Ramos (cell line): ENCODE measurements around the gene OPCML.

Experiments
- in situ Hi-C: fragments of 300-500 bp; cut with MboI; formaldehyde crosslinking; loops from one replicate; pipeline ENCODE4 v1.14.3; 2022; ENCODE audit warnings: low sequenced_read_pairs; ENCODE audit not compliant: unreplicated experiment

Gene OPCML

GRCh38 chr11:132632641-132633124 is 899.6 kb downstream of the OPCML start:
- in situ Hi-C loops = no loop called here

- in situ Hi-C loops = no loop called here
These were observed 900.3 kb downstream of the OPCML start for GRCh38 chr11:132631989-132632388.

DNA sequence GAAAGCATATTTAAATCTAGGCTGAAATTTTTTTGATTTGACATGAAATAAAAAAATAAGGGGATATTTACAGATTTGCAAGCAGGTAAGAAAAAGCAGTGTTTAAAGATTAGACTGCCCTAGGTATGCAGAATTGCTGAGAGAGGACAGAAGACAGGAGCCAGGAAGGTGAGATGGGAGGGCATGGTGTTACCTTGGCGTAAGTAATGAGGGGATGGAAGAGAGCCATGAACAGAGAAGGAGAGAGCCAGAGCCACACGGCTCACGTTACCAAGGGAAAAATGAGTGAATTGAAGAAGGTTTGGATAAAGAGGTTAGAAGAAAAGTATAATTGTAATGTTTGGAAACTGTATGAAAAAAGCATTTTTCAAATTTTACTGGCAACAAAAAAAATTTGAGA is 904.3 kb downstream of the OPCML start:
- in situ Hi-C loops = no loop called here

DNA sequence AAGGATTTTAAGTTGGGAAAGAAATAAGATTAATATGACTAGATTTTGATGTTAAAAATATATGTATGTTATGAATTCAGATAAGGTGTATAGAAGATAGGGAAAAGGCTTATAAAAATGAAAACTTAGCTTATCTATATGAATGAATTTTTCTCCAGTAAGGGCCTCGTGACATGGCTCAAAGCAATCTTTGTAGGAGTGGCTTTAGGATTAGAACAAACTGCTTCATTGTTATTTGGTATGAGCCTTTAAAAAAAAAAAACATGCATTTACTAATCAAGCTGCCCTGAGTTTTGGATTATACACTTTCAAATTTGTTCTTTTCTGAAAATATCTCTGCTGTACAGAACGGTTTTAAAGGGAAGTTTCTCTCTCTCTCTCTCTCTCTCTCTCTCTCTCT is 905.9 kb downstream of the OPCML start:
- in situ Hi-C loops = no loop called here

DNA sequence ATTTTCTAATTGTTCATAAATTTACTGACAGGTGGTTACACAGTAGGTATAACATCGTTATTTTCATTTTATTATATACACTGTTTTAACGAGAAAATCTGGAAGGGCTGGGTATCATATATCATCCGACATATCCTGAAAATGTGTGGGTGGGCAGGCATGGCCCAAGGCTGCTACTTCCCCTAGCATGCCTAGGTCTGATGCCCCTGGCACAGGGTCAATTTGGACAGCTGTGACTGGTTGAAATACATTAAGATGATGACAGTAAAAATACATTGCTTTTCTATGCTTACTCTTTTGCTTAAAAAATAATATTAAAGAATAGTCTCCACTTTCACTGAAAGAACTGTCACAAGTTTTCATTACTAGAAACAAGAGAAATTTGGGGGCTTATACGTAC is 908.8 kb downstream of the OPCML start:
- in situ Hi-C loops = no loop called here

- in situ Hi-C loops = no loop called here
These were observed 910.2 kb downstream of the OPCML start for GRCh38 chr11:132621976-132622580.

- in situ Hi-C loops = no loop called here
These were observed 911.9 kb downstream of the OPCML start for GRCh38 chr11:132620423-132620822.

DNA sequence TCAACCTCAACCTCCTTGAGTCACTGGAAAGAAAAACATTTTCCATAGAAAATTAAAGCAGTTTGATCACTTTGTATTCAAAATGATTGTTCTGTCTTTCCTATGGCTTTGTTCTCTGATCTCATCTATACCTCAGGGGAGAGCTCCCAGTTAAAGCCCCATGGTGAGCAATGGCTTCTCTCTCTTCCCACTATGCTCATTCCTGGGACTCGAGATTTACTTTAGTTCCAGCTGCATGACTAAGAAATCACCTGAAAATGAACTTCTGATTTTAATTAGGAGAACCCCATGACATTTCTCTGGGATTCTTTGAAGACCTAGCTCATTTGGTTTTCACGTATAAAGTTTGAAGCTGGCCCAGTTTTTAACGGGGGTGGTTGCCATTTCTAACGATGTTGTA is 921.5 kb downstream of the OPCML start:
- in situ Hi-C loops = no loop called here

DNA sequence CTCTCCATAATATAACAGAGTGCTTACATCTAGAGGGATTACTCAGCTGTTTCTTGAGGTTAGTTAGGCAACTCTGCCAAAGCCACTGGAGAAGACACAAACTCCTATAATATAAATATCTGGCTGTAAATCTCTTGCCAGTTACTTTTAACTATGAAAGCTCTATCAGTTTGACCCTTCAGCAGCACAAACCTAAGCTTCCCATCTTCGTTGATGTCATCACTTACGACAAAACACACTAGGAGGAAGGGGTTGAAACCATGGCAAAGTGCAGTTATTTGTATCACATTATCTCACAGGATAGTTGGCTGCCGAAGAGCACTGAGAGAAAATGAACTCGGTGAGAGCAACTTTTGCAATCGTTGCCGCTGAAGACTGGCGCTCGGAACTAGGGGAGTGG is 922.1 kb downstream of the OPCML start:
- in situ Hi-C loops = no loop called here

DNA sequence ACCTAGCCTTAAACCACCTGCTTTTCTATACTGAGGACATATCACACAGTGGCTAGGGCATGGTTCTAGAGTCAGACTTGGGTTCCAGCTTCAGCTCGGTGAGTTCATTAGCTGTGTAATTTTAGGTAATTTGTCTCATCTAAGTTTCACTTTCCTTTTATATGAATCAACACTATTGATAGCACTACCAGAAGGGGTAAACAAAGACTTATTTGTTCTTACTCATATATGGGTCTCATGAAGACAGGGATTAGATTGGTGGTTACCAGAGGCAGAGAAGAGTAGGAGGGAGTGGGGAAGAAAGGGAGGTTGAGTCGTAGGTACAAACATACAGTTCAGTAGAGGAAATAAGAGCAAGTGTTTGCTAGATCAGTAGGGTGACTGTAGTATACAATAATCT is 924.7 kb downstream of the OPCML start:
- in situ Hi-C loops = no loop called here

GRCh38 chr11:132605825-132606570 is 926.3 kb downstream of the OPCML start:
- in situ Hi-C loops = no loop called here

DNA sequence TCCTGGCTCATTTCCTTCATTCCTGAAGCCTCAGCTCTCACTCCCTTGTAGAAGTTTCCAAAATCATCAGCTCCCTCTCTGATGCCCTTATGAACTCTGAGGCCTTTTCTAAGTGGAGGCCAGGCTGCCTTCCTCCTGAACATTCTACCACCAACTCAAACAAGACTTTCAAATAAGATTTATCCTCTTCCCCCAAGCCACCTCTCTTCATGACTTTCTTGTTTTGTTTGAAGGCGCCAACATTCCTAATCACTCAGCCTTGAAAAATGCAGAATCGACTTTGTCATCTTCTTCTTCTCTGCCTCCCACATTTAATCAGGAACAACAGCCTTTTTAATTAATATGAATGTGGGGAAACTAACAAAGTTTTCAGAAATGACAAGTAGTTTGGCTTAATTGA is 927.9 kb downstream of the OPCML start:
- in situ Hi-C loops = no loop called here

- in situ Hi-C loops = no loop called here
These were observed 930.4 kb downstream of the OPCML start for GRCh38 chr11:132601875-132602274.

- in situ Hi-C loops = no loop called here
These were observed 936.6 kb downstream of the OPCML start for GRCh38 chr11:132595711-132596134.

- in situ Hi-C loops = no loop called here
These were observed 937.1 kb downstream of the OPCML start for GRCh38 chr11:132595246-132595645.

GRCh38 chr11:132590986-132591385 is 941.3 kb downstream of the OPCML start:
- in situ Hi-C loops = no loop called here

DNA sequence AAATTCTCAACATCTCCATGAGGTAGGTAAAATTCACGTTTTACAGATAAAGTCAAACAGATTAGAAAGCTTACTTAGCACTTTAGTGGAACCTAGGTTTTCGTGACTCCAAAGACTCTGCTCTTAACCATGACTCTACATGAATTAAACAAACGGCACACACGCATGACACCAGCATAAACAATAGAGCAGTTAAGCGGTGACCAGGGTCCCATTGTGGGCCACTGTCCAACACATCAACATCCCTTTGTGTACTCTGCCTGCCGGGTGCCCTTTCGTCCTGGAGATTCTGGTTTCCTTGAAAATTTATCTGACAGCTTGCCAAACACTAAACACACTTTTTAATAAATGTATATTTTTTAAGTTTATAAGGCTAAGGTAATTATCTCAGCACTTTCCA is 941.7 kb downstream of the OPCML start:
- in situ Hi-C loops = no loop called here

GRCh38 chr11:132589791-132590190 is 942.5 kb downstream of the OPCML start:
- in situ Hi-C loops = no loop called here

- in situ Hi-C loops = no loop called here
These were observed 943.9 kb downstream of the OPCML start for GRCh38 chr11:132588366-132588765.

- in situ Hi-C loops = no loop called here
These were observed 944.6 kb downstream of the OPCML start for GRCh38 chr11:132587716-132588115.

DNA sequence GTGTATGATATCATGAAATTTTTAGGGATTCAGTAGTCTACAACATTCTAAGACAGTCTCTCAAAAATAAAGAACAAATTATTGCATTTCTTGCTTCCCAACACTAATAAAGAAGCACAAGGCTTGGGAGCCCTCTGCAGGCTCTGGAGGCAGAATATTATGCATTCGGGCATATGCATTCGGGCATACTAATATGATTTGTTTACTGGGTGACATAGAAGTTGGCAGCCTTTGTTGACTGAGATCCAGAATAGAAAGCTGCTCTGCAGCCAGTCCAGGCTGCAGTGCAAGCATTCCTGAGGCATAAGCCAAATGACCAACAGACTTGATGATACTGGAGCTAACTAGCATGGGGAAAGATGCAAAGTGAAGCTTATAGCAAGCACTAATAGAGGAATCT is 945.5 kb downstream of the OPCML start:
- in situ Hi-C loops = no loop called here
